CD4-positive, alpha-beta T cell treated with Interleukin-1 beta for 1 hour (primary cell): ENCODE results near the gene NPBWR2.

Experiments
- DNase-seq, 2 donors: peaks; one replicate each; pipeline ENCODE4 v3.0.0-alpha.2; 2020 to 2022

Gene NPBWR2

DNA sequence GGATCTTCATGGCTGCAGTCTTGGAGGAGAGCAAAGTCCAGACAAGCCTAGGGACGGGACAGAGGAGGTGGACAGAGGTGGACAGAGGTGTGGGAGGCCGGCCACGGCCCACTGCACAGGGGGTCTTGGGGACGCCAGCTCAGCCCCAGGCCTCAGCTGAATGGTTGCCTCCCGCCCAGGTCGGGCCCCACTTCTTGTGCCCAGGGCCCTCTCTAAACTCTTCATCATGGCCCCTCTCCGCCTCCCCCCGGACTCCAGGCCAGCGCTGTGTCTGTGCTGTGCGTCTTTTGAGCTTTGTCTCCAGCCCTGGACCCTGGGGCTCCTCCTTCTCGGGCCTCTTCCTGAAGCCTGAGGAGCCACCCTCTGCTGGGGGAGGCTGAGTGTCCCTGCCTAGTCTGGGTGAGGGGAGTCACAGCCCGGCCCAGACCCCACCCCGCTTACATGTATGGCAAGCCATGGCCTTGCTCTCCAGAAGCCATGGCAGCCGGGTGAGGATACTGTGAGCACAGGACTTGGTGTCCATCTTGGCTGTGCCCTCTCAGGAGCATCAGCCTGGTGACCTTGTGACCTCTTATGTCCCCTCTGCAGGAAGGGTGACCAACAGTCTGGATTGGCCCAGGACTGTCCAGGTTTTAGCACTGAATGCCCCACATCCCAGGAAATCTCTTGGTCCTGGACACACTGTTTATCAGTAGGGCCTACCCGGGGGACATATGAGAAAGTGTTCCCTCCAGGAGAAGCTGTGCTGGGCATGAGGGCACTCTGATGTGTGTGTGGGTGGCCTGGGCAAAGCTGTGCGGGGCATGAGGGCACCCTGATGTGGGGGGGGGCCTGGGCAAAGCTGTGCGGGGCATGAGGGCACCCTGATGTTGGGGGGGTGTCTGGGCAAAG, 9.4 kb upstream of the NPBWR2 start:
- no peak for DNase-seq

DNA sequence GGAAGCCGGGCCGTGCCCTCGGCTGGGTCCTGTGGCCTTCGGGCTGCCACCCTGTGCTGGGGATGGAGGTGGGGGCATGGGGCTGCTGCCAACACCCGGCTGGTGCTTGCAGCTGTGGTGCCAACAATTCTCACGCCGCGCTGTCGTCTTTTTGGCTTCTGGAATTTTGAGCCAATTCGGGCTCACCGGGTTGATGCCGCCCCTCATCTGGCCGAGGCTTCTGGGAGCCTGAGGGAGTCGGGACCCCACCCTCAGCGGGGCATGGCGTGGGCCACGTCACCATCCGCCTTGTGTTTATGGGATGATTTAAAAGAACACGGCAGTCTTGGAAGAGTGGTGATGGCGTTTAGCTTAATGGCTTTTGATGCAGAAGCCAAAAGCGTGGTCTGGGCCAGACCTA, 8.7 kb upstream of the NPBWR2 start:
- no peak for DNase-seq

DNA sequence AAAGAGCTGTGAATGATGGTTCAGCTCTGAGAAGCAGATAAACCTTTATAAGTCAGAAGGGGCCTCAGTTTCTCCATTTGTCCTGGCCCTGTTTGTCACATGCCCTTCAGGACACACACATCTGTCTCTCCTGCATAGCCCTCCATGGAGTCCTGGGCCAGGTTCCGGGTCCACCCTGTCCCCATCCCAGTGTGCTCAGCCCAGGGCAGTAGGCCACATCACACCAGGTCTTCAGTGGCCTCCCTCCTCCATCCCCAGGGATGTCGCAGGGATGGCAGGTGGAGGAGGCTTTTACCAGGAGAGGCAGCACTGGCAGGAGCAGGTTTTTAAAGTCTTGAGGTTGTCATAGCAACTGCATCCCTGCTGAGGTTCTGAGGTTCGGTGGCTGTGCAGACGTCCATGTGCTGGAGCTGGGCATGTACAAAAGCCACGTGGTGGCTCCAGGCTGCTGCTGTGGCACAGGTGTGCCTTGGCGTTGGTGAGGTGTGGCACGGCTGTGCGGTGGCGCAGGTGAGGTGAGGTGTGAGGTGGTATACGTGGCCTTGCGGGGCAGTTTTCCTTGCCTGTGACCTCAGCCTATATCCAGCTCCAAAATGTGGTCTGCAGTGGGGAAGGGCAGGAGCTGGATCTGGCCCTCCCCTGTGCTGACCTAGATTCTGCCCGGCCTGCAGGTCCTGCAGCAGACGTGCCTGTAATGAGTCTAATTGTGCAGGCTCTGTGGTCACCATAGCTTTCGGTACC, 8.0 kb upstream of the NPBWR2 start:
- no peak for DNase-seq

DNA sequence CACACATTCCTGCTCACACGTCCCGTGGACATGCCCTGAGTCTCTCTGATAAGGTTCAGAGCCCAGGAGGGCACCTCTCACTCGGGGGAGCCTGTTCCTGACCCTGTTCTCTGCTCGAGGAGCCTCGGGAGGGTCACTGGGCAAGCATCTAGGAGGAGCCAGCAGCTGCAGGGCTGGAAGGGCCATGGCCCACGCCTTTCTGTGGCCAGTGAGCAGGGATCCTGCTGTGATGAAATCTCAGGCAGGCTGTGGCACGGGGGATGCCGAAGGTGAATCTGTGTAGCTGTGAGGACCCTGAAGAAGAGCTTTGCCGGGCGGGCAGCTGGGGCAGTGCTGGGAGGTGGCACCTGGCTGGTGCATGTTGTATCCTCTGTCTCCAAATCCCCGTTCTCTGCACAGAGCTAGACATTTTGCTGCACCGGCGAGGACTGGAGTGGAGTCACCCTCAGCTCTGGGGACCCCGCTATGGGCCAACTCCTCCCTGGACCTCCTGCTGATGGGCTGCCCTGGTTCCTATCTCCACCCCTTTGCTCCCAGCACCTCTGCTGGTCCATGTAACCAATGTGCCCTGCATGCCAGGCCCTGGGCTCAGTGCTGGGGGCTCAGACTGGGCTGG, 7.1 kb upstream of the NPBWR2 start:
- DNase-seq, result no peak

DNA sequence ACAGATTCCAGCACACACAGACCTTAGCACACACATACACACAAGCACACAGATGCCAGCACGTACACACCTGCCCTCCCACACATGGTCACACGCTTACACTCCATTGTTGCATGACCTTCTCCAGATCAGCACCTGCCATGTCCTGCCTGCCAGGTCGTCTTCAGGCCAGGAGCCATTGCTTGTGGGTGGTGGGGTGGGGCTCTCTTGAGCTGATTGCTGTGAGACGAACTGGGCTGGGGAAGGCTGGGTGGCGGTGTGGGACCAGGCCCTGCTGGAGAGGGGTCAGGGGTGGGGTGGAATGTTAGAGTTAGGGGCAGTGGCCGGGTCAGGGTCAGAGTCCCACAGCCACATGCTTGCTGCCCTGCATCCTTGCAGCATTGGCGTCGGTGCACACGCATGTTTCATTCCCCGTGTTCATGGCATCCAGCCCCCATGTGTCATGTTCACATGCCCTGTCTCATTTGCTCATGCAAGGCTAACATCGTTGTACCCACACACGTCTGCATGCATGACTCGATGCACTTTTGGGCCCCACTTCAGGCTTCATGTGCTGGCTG, 6.5 kb upstream of the NPBWR2 start:
- DNase-seq, result no peak

DNA sequence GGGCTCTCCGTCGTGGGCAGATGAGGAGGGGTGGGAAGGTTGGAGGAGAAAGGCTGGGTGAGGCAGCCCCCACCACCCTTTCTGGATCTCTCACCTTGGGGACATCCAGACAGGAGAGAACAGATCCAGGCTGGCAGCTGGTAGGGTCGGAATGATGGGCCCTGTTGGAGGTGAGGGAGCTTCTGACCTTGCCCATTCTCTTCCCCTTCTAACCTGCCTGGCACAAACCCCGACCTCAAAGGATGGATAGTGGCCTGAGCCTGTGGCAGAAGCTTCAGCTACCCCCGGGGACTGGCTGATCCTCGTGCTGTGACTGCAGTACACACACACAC, 6.0 kb upstream of the NPBWR2 start:
- DNase-seq, result no peak

DNA sequence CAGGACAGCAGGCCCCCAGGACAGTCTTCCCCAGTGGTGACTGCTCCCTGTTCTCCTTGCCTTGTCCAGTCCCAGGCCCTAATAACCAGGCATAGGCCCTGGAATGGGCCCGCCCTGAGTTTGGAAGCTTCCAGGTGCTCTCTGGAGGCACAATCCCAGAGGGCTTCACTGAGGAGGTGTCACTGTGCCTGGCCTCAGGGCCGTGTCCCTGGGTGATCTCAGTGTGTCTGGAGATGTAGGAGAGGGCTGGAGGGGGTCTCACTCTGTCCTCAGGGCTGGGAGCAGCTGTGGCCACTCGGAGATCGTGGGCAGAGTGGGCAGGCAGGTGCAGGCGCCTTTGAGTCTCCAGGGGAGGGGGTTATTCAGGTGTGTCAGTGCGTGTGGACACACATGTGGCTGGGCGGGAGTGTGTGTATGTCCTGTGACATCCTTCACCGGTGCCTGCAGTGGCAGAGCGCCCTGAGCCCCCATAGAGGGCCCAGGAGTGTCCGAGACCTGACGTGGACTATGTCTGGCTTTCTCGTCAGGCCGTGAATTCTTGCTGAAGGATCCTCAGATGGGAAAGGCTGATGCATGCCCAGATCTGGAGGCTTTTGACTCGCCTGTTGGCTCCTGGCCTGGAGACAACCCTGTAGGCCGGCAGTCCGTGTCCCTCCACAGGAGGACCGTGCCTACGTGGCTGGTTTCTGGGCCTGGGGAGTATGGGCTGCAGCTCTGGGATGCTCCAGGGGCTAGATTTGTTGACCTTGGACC, 5.5 kb upstream of the NPBWR2 start:
- DNase-seq, result no peak

DNA sequence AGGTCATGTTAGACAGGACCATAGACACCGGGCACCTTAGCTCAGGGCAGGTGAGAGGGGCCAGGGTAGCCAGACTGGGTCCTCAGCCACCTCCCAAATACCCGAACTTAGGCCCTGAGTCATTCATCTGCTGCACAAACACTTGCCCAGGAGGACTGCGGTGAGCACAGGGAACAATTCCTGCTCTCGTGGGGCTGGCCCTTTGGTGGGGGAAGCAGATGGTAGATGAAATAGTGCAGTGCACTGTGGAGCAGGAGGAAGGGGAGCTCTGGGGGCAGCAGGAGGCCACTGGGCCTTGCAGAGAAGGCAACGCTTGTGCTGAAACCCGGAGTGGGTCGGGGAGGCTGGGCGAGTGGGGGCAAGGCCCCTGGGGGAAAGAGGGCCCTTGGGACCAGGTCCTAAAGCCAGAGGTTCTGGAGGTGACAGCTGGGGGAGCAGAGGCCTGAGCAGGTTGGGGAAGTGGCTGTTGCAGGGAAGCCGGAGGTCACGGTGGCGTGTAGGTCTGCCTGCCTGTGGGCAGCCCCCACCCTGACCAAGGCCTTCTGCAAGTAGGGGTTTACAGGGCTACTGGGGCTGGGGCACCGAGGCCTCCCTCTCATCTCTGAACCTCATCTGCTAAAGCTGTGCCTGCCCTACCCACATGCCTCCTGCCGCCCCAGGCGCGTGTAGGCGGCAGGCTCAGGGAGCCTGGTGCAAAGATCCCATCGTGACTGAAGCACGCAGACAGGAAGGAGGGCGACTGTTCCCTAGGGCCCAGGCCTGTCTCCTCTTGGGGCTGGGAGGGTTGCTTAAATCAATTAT, 4.7 kb upstream of the NPBWR2 start:
- no peak for DNase-seq

DNA sequence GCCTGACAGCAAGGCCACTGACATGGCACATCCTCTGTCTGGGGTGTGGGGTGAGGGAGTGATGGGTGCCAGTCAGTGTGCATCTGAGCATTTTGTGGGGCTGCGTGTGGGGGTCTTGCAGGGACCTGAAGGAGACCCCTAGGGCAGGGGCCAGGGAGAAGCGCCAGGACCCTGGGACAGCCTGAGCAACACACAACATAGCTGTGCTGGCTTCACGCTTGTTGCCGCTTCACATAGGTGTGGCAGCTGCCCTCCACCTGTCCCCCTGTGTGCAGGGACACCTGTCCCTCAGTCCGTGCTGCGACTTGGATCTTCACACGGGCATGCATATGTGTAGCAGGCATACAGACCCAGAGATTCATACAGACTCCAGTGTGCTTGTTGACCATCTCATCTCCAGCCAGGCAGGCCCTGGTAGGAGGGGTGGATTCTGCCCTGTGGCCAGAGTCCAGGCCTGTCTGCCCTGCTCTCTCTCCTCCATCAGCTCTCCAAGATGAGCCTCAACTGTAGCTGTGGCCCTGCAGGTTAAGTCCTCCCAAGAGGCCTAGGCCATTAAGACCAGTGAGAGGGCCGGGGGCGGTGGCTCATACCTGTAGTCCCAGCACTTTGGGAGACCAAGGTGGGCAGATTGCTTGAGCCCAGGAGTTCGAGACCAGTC, 3.2 kb upstream of the NPBWR2 start:
- no peak for DNase-seq

DNA sequence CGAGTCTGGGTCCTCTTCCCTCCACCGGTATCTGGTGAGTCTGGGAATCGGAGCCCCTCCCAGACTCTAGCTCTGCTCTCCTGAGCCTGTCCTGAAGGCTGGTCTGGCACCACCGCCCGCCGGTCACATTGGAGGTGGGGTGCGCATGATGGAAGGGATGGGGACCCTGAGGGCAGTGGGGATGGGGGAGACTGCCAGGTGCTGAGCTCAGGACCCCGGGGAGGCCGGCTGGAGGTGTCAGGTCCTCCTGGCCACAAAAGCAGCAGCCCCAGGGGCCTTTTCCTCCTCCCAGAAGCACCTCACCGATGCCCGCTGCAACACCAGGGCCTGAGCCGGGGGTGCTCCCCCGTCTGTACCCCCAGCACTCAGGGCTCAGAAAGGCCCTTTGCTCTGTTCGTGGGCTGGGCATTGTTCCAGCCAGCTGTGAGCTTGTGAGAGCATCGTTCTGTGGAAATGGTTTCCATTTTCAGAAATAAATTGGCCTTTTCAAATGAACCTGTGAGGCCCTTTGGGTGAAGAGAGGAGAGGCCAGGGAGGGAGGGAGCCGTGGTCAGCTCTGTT, 2.5 kb upstream of the NPBWR2 start:
- no peak for DNase-seq

DNA sequence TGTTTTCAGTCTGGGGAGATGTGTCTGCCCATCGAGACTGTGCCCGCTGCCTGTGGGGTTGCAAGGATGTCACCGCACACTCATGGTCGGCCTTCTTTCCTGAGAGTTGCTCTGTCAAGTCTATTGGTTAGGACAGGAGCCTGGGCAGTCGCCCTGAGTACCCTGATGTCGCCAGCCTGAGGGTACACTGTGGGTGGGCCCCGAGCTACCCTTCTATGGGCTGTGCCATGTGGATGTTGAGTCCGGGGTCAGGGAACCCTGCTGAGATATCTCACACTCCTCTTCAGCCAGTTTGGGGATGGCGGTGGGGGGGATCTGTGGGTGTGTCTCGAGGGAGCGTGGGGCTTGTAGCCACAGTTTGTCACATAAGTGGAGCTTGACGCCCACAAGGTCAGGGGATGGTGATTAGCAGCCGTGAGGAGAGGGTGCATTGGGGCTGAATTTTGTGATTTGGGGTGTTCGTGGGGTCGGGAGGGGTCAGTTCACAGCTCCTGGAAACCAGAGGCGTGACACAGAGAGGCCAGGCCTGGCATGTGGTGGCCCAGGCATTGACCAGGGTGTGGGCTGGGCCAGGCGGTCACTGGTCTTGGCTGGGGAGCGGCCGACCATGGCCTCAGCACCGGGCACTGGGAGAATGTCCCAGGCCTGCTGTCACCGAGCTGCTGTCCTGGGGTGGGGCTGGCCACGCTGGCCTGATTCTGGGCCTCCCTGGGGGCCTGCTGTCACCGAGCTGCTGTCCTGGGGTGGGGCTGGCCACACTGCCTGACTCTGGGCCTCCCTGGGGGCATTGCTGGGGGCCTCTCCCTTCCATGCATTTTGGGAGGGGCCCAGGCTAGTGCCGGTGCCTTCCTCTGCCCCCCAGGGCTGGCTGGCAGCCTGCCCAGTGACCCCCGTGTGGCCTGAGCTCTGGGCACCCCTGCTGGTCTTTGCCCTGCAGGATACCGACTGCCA, 1.6 kb upstream of the NPBWR2 start:
- DNase-seq, result no peak

DNA sequence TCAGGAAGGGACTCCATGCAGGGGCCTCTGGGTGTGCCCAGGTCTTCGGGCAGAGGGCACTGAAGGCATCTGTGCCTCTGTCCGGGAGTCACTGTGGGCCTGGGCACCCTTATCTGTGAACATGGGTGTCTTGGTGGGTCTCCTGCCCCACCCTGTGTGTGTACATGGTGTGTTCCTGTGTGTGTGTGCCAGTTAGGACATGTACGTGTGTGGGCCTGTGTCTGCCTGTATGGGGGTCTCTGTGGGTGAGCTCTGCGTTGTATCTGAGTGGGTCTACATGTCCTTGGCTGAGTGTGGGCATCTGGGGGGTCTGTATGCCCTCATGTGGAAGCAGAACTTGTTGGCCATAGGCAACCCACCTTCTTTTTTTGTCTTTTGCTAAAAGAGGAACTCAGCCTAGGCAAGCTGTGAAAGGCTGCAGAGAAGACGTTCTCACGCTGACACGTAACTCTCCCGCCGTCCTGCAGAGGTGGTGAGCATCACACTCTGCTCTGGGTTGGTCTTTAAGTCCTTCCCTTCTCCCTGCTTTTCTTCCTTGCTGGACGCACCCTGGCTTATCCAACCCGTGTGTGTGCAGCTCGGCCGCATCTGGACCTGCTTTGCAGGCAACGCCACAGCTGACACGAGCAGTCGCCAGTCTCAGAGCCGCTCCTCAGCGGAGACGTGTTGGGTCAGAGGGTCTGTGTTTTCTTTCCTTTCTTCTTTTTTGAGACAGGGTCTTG, 532 bp upstream of the NPBWR2 start:
- DNase-seq, result peak in 1 of 2 donors; percentile 14

DNA sequence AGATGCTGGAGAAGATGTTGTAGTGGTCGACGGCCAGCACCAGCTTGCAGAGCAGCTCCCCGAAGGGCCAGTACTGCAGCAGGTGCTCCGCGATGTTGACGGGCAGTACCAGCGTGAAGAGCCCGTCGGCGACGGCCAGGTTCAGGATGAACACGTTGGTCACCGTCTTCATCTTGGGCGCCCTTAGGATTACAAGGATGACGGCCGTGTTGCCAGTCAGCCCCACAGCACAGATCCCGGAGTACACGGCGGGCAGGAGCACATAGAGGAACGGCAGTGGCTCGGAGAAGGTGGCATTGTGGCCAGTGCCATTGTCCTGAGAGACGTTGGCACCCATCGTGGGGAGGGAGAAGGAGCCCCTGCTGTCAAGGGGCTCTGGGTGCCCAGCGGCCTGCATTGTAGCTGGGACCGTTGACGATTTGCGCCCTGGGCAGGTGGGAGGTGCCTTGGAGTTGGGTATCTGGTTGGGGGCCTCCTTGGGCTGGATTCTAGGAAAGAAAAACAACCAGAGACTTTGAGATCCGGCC, 867 bp downstream of the NPBWR2 start:
- DNase-seq, result no peak

DNA sequence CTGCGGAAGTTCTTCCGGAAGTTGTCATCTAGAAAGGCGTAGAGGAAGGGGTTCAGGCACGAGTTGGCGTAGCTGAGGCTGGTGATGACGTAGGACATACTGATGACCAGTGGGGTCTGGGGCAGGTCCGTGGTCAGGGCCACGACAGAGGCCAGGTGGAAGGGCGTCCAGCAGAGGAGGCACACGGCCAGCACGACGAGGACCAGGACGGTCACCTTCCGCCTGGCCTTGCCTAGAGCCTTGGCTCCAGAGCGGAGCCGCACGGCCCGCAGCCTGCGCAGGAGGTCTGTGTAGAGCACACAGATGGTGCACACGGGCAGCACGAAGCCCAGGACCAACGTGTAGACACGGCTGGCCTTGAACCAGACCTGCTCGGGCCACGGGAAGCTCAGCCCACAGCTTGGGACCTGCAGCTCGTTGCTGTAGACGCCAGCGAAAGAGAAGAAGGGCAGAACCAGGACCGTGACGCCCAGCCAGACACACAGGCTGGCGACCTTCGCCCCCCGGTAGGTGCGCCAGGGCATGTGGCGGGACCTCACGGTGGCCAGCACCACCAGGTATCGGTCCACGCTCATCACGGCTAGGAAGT, 1.4 kb downstream of the NPBWR2 start:
- DNase-seq, result no peak

DNA sequence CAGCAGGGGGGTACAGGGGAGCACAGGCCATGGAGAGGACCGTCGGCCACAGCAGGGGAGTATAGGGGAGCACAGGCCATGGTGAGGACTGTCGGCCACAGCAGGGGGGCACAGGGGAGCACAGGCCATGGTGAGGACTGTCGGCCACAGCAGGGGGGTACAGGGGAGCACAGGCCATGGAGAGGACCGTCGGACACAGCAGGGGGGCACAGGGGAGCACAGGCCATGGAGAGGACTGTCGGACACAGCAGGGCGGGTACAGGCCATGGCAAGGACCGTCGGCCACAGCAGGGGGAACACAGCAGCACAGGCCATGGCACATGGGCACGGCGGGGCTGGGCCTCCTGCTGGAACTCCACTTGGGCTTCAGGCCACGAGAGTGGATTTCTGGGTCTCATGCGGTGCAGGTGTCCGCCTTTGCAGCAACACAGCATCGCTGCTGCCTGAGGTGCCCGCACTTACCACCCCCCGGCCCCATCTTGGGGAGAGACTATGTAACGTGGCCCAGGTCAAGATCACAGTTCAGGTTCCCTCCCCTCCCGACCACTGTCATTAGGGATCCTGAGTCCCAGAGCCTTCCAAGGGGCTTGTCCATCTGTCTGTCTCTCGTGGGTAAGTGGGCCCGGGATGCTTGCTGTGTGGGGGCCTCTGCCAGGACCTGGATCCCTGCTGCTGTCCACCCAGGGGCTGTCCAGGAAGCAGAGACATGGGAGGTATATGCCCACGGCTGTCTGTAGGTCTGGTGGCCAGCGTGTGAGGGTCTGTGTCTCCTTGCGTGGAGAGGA, 2.5 kb downstream of the NPBWR2 start:
- DNase-seq, result no peak

DNA sequence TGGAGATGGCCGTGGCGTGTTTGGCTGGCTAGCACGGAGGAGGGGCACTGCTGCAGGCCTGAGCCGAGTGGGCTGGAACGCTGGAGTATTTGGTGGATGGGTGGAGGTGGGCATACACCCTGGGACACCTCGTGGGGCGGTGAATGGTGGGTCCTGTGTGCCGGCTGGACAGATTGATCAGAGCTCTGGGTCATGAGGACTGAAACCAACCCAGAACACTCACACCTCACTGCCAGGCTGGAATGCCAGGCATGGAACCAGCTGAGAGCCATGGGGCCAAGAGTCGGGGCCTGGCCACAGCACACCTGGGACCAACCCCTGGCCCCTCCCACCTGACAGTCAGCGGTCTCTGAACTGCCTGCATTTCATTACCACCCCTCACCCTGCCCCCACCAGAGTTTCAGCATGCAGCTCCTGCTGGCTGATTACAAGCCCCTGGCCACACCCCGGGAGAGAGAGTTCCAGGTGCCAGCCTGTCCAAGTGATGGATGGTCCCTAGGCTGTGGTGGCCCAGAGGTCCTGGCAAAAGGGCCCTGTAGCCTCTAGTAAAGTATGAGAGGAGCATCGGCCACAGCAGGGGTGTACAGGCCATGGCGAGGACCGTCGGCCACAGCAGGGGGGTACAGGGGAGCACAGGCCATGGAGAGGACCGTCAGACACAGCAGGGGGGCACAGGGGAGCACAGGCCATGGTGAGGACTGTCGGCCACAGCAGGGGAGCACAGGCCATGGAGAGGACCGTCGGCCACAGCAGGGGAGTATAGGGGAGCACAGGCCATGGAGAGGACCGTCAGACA, 3.3 kb downstream of the NPBWR2 start:
- no peak for DNase-seq
